ENCODE data around the gene ACTL10. TPM values are rescaled to one million over a fixed set of nuclear protein-coding genes. Genes with fewer than 3 reads are reported as not detected.

Gene ACTL10
- total RNA-seq, 1 donor from 2014 or later = 1.1 TPM

- no peak overlapping the region for H3K4me3 ChIP-seq (ENCODE audit: insufficient read depth, low read depth, low read length)
- no peaks in the 10 kb centered on the region for H3K36me3 ChIP-seq (ENCODE audit: insufficient read depth, low read length)
- Mint-ChIP-seq H3K4me3 (ENCODE audit: unreplicated experiment) (peak overlapping the region; percentile 67), H3K4me1 (ENCODE audit: low read depth, unreplicated experiment) (peaks cover 24% of the 10 kb centered on the region), H3K36me3 (ENCODE audit: low read depth, unreplicated experiment) (peaks cover 23% of the 10 kb centered on the region), H3K27me3 (ENCODE audit: low read depth, unreplicated experiment) (peaks cover 2% of the 10 kb centered on the region), H3K27ac (ENCODE audit: unreplicated experiment) (peak overlapping the region; percentile 75), H3K9me3 (ENCODE audit: unreplicated experiment) (no peaks in the 10 kb centered on the region)
- peaks cover 49% of the 10 kb centered on the region for H3K4me1 ChIP-seq (ENCODE audit: insufficient read depth, low read length)
- no peaks in the 10 kb centered on the region for H3K27me3 ChIP-seq (ENCODE audit: insufficient read depth, low read length)
- DNase-seq (ENCODE audit: low read depth) (no peak), FAIRE-seq (no peak)
- TF ChIP-seq EZH2 (IDR thresholded peaks at IDR 0.05; ENCODE audit: insufficient read depth, low read length) (no peak), CTCF (IDR thresholded peaks at IDR 0.05; ENCODE audit: insufficient read depth, low read depth, low read length) (no peak)
- no peak overlapping the region for H3K27ac ChIP-seq (ENCODE audit: low read depth, low read length)
- H4K20me1 ChIP-seq (ENCODE audit: insufficient read depth, low read length) = peaks cover 50% of the 10 kb centered on the region
- H3K79me2 ChIP-seq (ENCODE audit: insufficient read depth, low read length) = peaks cover 2% of the 10 kb centered on the region
- no peaks in the 10 kb centered on the region for H3K9me3 ChIP-seq (ENCODE audit: insufficient read depth, low read depth, low read length)
- H3K4me2 ChIP-seq (ENCODE audit: low read length) = peak overlapping the region; percentile 94
- no peak overlapping the region for H3K9ac ChIP-seq (ENCODE audit: low read length)
- H2AFZ ChIP-seq (ENCODE audit: low read depth, low read length) = no peak overlapping the region
Observed at GRCh38 chr20:33668466-33669155, 1.9 kb downstream of the ACTL10 start.

DNA sequence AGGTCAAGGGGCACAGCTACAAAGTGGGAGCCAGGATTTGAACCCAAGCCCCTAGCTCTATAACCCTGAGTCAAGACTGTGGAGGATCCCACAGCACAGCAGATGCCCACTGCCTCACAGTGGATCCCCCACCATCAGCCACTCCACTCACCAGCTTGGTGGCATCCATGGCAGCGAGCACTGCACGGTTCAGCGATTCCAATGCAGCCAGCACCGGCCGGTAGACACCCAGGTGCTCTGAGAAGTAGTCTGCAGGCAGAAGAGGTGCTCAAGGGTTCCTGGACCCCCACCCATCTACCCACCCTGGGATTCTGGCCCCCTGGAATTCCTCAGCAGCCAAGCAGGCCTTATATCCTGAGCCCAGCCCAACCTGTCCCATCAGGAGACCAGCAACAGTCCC lies 2.5 kb downstream of the ACTL10 start:
- TF ChIP-seq CTCF (IDR thresholded peaks at IDR 0.05; ENCODE audit: insufficient read depth, low read depth, low read length) (no peak), EZH2 (IDR thresholded peaks at IDR 0.05; ENCODE audit: insufficient read depth, low read length) (no peak)
- Histone ChIP-seq H2AFZ (ENCODE audit: low read depth, low read length) (no peak overlapping the region), H3K4me3 (ENCODE audit: insufficient read depth, low read depth, low read length) (no peak overlapping the region), H4K20me1 (ENCODE audit: insufficient read depth, low read length) (peaks cover 50% of the 10 kb centered on the region), H3K9me3 (ENCODE audit: insufficient read depth, low read depth, low read length) (no peaks in the 10 kb centered on the region), H3K79me2 (ENCODE audit: insufficient read depth, low read length) (peaks cover 2% of the 10 kb centered on the region), H3K9ac (ENCODE audit: low read length) (no peak overlapping the region), H3K4me2 (ENCODE audit: low read length) (no peak overlapping the region), H3K27ac (ENCODE audit: low read depth, low read length) (no peak overlapping the region), H3K36me3 (ENCODE audit: insufficient read depth, low read length) (no peaks in the 10 kb centered on the region), H3K27me3 (ENCODE audit: insufficient read depth, low read length) (no peaks in the 10 kb centered on the region), H3K4me1 (ENCODE audit: insufficient read depth, low read length) (peaks cover 47% of the 10 kb centered on the region)
- FAIRE-seq (no peak), DNase-seq (ENCODE audit: low read depth) (no peak)
- Mint-ChIP-seq H3K36me3 (ENCODE audit: low read depth, unreplicated experiment) (peaks cover 23% of the 10 kb centered on the region), H3K4me3 (ENCODE audit: unreplicated experiment) (no peak overlapping the region), H3K27me3 (ENCODE audit: low read depth, unreplicated experiment) (peaks cover 2% of the 10 kb centered on the region), H3K4me1 (ENCODE audit: low read depth, unreplicated experiment) (peaks cover 24% of the 10 kb centered on the region), H3K9me3 (ENCODE audit: unreplicated experiment) (no peaks in the 10 kb centered on the region), H3K27ac (ENCODE audit: unreplicated experiment) (no peak overlapping the region)

Data from astrocyte (in vitro differentiated cells and primary cell).